OCI-M1 (cell line): Measurements from ENCODE around the gene ARHGAP42.

ENCODE experiments used
- DNase-seq: peaks from one replicate; lab custom pipeline; 2025; lab: John Stamatoyannopoulos, UW

ARHGAP42 gene

GRCh38 chr11:101022256-101022655, 335.2 kb downstream of the ARHGAP42 start:
- no peak for DNase-seq

GRCh38 chr11:101028644-101029043, 341.6 kb downstream of the ARHGAP42 start:
- no peak for DNase-seq

- no peak for DNase-seq
These were observed 342.9 kb downstream of the ARHGAP42 start for GRCh38 chr11:101030015-101030414.

GRCh38 chr11:101030692-101031091, 343.6 kb downstream of the ARHGAP42 start:
- DNase-seq: peak; percentile 14

- DNase-seq: no peak
These were observed 344.6 kb downstream of the ARHGAP42 start for GRCh38 chr11:101031713-101032112.

- DNase-seq: no peak
These were observed 345.9 kb downstream of the ARHGAP42 start for GRCh38 chr11:101032991-101033390.

- DNase-seq: no peak
These were observed 347.0 kb downstream of the ARHGAP42 start for GRCh38 chr11:101034076-101034475.

- no peak for DNase-seq
These were observed 348.8 kb downstream of the ARHGAP42 start for GRCh38 chr11:101035872-101036271.
